Skeletal muscle satellite cell (primary cell): ENCODE results near the gene ATP6V1F.

Experiments used
- H3K27me3 ChIP-seq: 2 replicates; pipeline ENCODE4 v1.7.0; 2013; ENCODE audit warnings: low read length; ENCODE audit not compliant: control insufficient read depth, insufficient read depth
- H3K36me3 ChIP-seq: 2 replicates; pipeline ENCODE4 v1.7.0; 2013; ENCODE audit warnings: mild to moderate bottlenecking, control low read depth, low read length; ENCODE audit not compliant: insufficient read depth
- H3K4me1 ChIP-seq: 2 replicates; pipeline ENCODE4 v1.7.0; 2013; ENCODE audit warnings: low read length; ENCODE audit not compliant: control insufficient read depth, insufficient read depth
- H3K4me2 ChIP-seq: 2 replicates; pipeline ENCODE4 v1.7.0; 2013; ENCODE audit warnings: mild to moderate bottlenecking, low read length
- H3K4me3 ChIP-seq: 2 replicates; pipeline ENCODE4 v1.7.0; 2013; ENCODE audit warnings: low read length
- H3K9ac ChIP-seq: 2 replicates; pipeline ENCODE4 v1.7.0; 2013; ENCODE audit warnings: mild to moderate bottlenecking, low read depth, low read length, moderate library complexity
- H3K9me3 ChIP-seq: replicated peaks from 2 replicates; pipeline ENCODE4 v1.7.0; 2013; ENCODE audit warnings: mild to moderate bottlenecking, control low read depth, low read length

Gene ATP6V1F

DNA sequence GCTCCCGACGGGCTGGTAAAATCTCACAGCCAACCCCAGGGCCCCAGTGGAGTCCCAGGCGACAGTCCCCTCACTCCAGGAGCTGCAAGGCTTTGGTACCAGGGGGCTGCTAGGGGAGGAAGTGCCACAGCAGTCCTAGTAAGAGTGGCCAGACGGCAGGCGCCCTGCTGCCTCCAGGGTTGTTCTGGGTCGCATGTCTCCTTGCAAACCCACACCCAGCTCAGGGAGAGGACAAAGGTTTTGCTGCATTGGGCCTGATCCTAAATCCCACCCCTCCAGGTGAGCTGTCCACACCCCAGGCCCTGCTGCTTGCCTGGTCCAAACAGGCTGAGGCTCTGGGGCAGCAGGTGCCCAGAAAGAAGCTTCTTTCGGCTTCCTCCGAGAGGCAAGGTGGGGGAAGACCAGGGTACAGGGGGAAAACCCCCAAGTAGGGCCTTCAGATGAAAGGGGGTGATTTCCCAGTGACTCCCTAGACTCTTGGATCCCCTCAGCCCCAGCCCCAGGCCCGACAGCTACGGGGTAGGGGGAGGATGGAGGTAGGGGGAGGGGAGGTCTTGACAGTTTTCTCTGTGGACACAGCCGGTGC is 52.0 kb downstream of the ATP6V1F start:
- Histone ChIP-seq H3K4me2 (no peak overlapping the region), H3K4me1 (peaks cover 7% of the 10 kb centered on the region), H3K9me3 (no peaks in the 10 kb centered on the region), H3K4me3 (no peak overlapping the region), H3K9ac (no peak overlapping the region), H3K36me3 (no peaks in the 10 kb centered on the region), H3K27me3 (peaks cover 75% of the 10 kb centered on the region)

DNA sequence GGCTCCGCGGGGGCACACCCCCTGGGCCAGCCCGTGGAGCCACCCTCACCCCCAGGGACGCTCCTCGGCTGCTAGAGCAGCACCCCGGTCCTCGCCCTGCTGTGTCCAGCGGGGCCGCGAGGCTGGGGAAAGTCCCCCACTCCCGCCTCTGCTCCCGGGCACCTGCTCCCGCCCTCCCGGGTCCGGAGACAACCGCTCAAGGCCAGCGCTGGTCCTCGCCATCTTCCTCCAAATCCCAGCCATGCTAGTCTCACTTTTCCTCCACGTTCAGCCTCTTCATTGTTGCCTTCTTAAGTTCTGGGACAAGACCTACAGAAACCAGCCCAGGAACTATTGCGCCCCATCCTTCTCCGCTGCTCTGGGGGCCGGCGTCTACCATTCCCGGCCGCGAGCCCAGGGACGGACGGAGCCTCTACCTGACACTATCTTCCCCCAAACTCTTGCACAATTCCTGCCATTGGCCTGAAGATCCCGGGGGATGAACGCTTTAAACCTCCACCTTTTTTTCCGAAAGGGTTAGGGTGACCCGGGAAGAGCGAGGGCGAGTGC is 52.7 kb downstream of the ATP6V1F start:
- Histone ChIP-seq H3K36me3 (no peaks in the 10 kb centered on the region), H3K27me3 (peaks cover 75% of the 10 kb centered on the region), H3K9me3 (no peaks in the 10 kb centered on the region), H3K4me1 (peaks cover 3% of the 10 kb centered on the region), H3K4me2 (peak overlapping the region; percentile 57), H3K9ac (no peak overlapping the region), H3K4me3 (no peak overlapping the region)
